Hematopoietic multipotent progenitor cell treated with erythropoietin and hydrocortisone succinate and interleukin-3 and kit ligand, for 4 days (in vitro differentiated cells): Measurements from ENCODE around the gene RNPEPL1.

ENCODE experiments used
- DNase-seq: peaks from one replicate; pipeline ENCODE4 v3.0.0-alpha.2; 2015

The RNPEPL1 gene

GRCh38 chr2:240567872-240568677 lies at the start of gene RNPEPL1:
Gene RNPEPL1, plus strand, starts transcription at chr2:240568484. Its CDS starts 103 bp downstream, at chr2:240568587.
- peak; percentile 71 for DNase-seq

GRCh38 chr2:240518981-240519380 lies 49.3 kb upstream of the RNPEPL1 start:
- no peak for DNase-seq

- peak; percentile 29 for DNase-seq
Observed at GRCh38 chr2:240519396-240520129, 48.7 kb upstream of the RNPEPL1 start.

GRCh38 chr2:240520130-240520973 lies 47.9 kb upstream of the RNPEPL1 start:
- peak; percentile 27 for DNase-seq

GRCh38 chr2:240520974-240521350 lies 47.3 kb upstream of the RNPEPL1 start:
- no peak for DNase-seq

- peak; percentile 13 for DNase-seq
Observed at GRCh38 chr2:240521885-240522284, 46.4 kb upstream of the RNPEPL1 start.

GRCh38 chr2:240522406-240522805 lies 45.9 kb upstream of the RNPEPL1 start:
- no peak for DNase-seq

GRCh38 chr2:240523451-240524281 lies 44.6 kb upstream of the RNPEPL1 start:
- no peak for DNase-seq

- peak; percentile 51 for DNase-seq
Observed at GRCh38 chr2:240524963-240525718, 43.1 kb upstream of the RNPEPL1 start.

GRCh38 chr2:240525802-240526201 lies 42.5 kb upstream of the RNPEPL1 start:
- DNase-seq, result no peak

GRCh38 chr2:240526521-240526920 lies 41.8 kb upstream of the RNPEPL1 start:
- DNase-seq, result no peak

GRCh38 chr2:240527153-240527750 lies 41.0 kb upstream of the RNPEPL1 start:
- no peak for DNase-seq

GRCh38 chr2:240528406-240529040 lies 39.8 kb upstream of the RNPEPL1 start:
- DNase-seq, result no peak

GRCh38 chr2:240529344-240529999 lies 38.8 kb upstream of the RNPEPL1 start:
- DNase-seq, result no peak

- DNase-seq, result no peak
Observed at GRCh38 chr2:240530181-240530580, 38.1 kb upstream of the RNPEPL1 start.

- no peak for DNase-seq
Observed at GRCh38 chr2:240531038-240531437, 37.2 kb upstream of the RNPEPL1 start.

GRCh38 chr2:240532031-240532775 lies 36.1 kb upstream of the RNPEPL1 start:
- peak; percentile 28 for DNase-seq

GRCh38 chr2:240538031-240538780 lies 30.1 kb upstream of the RNPEPL1 start:
- no peak for DNase-seq
